Lung (tissue), 12 donors: ENCODE results near the gene ZNF611. TPM values are rescaled to one million over a fixed set of nuclear protein-coding genes. Genes with fewer than 3 reads are reported as not detected.
"Not testable (repeated sequence)": the region's sequence is repeated elsewhere in the genome, so short reads cannot be mapped to it uniquely, and the experiment has no call there.

ENCODE experiments used
- ATAC-seq: fragments of 200-7000 bp; cut with Tn5 transposase; one replicate; pipeline ENCODE4 v1.9.1; 2020; ENCODE audit warnings: moderate number of reproducible peaks; ENCODE audit not compliant: insufficient read depth, low FRiP score
- DNase-seq, 3 donors: peaks; one replicate each; pipeline ENCODE4 v3.0.0-alpha.2; 2013 to 2017
- H3K27ac ChIP-seq, 2 donors: one replicate each; pipeline ENCODE4 v1.5.1; 2013; ENCODE audit warnings: mild to moderate bottlenecking in 2 of 2, moderate library complexity in 2 of 2, control low read depth in 1 of 2, inconsistent platforms in 1 of 2, low read depth in 1 of 2, low read length in 1 of 2
- H3K27me3 ChIP-seq, 3 donors: one replicate each; pipeline ENCODE4 v1.5.1; 2013; ENCODE audit warnings: low read length in 2 of 3; ENCODE audit not compliant: control insufficient read depth in 3 of 3, insufficient read depth in 3 of 3
- H3K36me3 ChIP-seq, 4 donors: one replicate each; pipeline ENCODE4 v1.5.1; 2013; ENCODE audit warnings: low read length in 4 of 4, mild to moderate bottlenecking in 1 of 4, moderate library complexity in 1 of 4; ENCODE audit not compliant: control insufficient read depth in 4 of 4, insufficient read depth in 4 of 4
- H3K4me1 ChIP-seq, 5 donors: one replicate each; pipeline ENCODE4 v1.5.1; 2013; ENCODE audit warnings: low read length in 5 of 5, mild to moderate bottlenecking in 2 of 5, moderate library complexity in 1 of 5; ENCODE audit not compliant: control insufficient read depth in 5 of 5, insufficient read depth in 5 of 5
- H3K4me3 ChIP-seq: one replicate; pipeline ENCODE4 v1.5.1; 2013; ENCODE audit warnings: mild to moderate bottlenecking, control low read depth, moderate library complexity
- H3K9ac ChIP-seq, 2 donors: one replicate each; pipeline ENCODE4 v1.5.1; 2013; ENCODE audit warnings: low read length in 2 of 2, control low read depth in 1 of 2; ENCODE audit not compliant: insufficient read depth in 1 of 2
- H3K9me3 ChIP-seq, 4 donors: one replicate each; pipeline ENCODE4 v1.5.1; 2013; ENCODE audit warnings: low read length in 3 of 4, mild to moderate bottlenecking in 1 of 4, moderate library complexity in 1 of 4; ENCODE audit not compliant: control insufficient read depth in 4 of 4, insufficient read depth in 3 of 4
- WGBS, 2 donors: extraction: QIAGEN DNeasy Blood & Tissue Kit; methylation state at CpG; one replicate each; pipeline ENCODE4 v1.1.7; 2013; 5-methylcytosine and 5-hydroxymethylcytosine counted together
- polyA plus RNA-seq, 2 donors: library from polyadenylated mRNA; stranded (reverse); fragments of 200-250 nt; gene quantifications; one replicate each; pipeline ENCODE4 v1.2.1, GENCODE V29; 2013
- total RNA-seq, 2 donors: library from RNA; depleted of rRNA in 1 of 2; stranded (reverse); fragments of >200 nt in 1 of 2; gene quantifications; one replicate each; pipeline ENCODE4 v1.2.1, GENCODE V29; 2014 to 2021
- TF ChIP-seq, protein P1 (sequence below): IDR thresholded peaks from 2 replicates; pipeline ENCODE4 v1.5.1; 2012; ENCODE audit warnings: mild to moderate bottlenecking; ENCODE audit errors: control extremely low read depth, extremely low read depth
- donor health status: control.
- donor health status: control.
- donor health status: Bipolar disorder and iron deficiency.
- donor health status: healthy.
- donor health status: DM: yes; HTN: yes; CAD: no.

The ZNF611 gene
- total and polyA plus RNA-seq, 4 donors = 4.3 to 28.0 (median 13.2) TPM

DNA sequence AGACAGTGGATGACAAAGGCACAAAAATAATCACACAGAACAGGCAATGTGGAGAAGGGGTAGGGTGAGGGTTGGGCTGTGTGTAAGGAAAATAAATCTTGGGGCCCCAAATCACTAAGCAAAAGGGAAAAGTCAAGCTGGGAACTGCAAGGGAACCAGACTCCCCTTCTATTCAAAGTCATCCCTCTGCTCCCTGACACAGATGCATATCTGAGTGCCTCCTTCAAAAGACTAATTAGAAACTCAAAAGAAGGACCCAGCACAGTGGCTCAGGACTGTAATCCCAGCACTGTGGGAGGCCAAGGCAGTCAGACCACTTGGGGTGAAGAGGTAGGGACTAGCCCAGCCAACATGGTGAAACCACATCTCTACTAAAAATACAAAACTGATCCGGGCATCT, 18.3 kb downstream of the ZNF611 start:
- TF ChIP-seq, protein P1, sequence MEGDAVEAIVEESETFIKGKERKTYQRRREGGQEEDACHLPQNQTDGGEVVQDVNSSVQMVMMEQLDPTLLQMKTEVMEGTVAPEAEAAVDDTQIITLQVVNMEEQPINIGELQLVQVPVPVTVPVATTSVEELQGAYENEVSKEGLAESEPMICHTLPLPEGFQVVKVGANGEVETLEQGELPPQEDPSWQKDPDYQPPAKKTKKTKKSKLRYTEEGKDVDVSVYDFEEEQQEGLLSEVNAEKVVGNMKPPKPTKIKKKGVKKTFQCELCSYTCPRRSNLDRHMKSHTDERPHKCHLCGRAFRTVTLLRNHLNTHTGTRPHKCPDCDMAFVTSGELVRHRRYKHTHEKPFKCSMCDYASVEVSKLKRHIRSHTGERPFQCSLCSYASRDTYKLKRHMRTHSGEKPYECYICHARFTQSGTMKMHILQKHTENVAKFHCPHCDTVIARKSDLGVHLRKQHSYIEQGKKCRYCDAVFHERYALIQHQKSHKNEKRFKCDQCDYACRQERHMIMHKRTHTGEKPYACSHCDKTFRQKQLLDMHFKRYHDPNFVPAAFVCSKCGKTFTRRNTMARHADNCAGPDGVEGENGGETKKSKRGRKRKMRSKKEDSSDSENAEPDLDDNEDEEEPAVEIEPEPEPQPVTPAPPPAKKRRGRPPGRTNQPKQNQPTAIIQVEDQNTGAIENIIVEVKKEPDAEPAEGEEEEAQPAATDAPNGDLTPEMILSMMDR = no peak
- no peak overlapping the region for H3K4me3 ChIP-seq
- peaks cover 5 to 20% (median 9%) of the 10 kb centered on the region in 4 donors for H3K36me3 ChIP-seq
- no peak overlapping the region for H3K9ac ChIP-seq
- ATAC-seq (no peak), DNase-seq (no peak)
- H3K4me1 ChIP-seq = no peaks in the 10 kb centered on the region
- peaks cover 0 to 14% (median 0%) of the 10 kb centered on the region in 4 donors for H3K9me3 ChIP-seq
- H3K27me3 ChIP-seq = no peaks in the 10 kb centered on the region
- WGBS, 2 donors = 80 to 100% methylated on average over 1 of the region's 1 CpG
- no peak overlapping the region for H3K27ac ChIP-seq

DNA sequence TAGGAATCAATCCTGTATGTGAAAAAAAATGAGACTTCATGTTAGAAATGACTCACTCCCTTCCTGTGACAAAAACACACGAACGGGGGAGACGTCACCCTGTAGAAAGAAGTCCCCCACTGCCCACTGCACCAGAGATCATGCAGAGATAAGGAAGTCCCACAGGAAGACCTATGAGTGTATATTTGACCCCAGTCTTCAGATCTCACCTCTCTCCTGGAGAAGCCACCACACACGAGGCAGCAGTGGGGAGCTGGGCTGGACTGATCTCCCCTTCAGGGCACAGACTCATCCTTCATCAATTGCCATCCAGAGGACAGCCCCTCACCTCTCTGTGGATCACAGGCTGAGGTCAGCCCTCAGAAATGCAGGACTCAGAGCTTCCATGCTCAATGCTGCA, 18.9 kb downstream of the ZNF611 start:
- 34 to 40% methylated on average over 4 of the region's 4 CpGs for WGBS, 2 donors
- Histone ChIP-seq H3K36me3 (peaks cover 5 to 21% (median 9%) of the 10 kb centered on the region in 4 donors), H3K9me3 (peaks cover 0 to 13% (median 0%) of the 10 kb centered on the region in 4 donors)
- H3K27ac ChIP-seq, H3K27me3 ChIP-seq, H3K9ac ChIP-seq, H3K4me1 ChIP-seq, DNase-seq, H3K4me3 ChIP-seq, ATAC-seq: not testable (repeated sequence)

DNA sequence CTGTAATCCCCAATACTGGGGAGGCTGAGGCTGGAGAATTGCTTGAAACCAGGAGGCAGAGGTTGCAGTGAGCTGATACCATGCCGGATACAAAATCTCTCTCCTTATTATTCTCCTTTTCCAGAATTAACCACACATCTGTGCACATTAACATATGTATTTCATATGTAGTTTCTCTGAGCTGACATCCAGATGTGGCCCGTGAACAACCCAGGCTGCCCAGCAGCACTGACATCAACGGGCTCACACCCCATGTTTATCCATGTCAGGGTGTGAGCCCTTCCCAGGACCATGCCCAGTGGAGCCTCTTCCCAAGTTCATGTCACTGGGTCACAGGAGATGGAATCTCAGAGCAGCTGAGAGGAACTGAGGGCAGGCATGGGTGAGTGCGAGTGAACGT, 19.5 kb downstream of the ZNF611 start:
- not testable (repeated sequence) for H3K4me3 ChIP-seq, H3K9me3 ChIP-seq, H3K4me1 ChIP-seq, DNase-seq, H3K9ac ChIP-seq, H3K27ac ChIP-seq, ATAC-seq, H3K27me3 ChIP-seq
- 92 to 97% methylated on average over 5 of the region's 5 CpGs for WGBS, 2 donors
- peaks cover 0 to 18% (median 7%) of the 10 kb centered on the region in 4 donors for H3K36me3 ChIP-seq

DNA sequence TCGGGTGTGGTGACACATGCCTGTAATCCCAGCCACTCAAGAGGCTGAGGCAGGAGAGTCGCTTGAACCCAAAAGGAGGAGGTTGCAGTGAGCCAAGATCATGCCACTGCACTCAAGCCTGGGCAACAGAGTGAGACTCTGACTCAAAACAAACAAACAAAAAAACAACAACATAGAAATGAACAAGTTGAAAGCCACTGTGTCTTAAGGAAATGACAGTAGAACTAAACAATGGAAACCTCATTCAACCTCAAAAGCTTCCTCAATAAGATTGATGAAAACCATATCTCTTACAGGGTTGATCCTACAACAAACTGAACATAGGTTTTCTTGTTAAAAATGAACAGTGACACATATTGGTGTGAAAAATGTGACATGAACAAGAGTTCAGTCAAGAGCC, 21.8 kb downstream of the ZNF611 start:
- H3K4me1 ChIP-seq, ATAC-seq, H3K4me3 ChIP-seq, H3K27ac ChIP-seq, H3K27me3 ChIP-seq, DNase-seq, H3K9ac ChIP-seq: not testable (repeated sequence)
- WGBS, 2 donors = 97 to 98% methylated on average over 2 of the region's 2 CpGs
- peaks cover 2 to 17% (median 8%) of the 10 kb centered on the region in 4 donors for H3K36me3 ChIP-seq
- H3K9me3 ChIP-seq = peaks cover 0 to 17% (median 0%) of the 10 kb centered on the region in 4 donors

DNA sequence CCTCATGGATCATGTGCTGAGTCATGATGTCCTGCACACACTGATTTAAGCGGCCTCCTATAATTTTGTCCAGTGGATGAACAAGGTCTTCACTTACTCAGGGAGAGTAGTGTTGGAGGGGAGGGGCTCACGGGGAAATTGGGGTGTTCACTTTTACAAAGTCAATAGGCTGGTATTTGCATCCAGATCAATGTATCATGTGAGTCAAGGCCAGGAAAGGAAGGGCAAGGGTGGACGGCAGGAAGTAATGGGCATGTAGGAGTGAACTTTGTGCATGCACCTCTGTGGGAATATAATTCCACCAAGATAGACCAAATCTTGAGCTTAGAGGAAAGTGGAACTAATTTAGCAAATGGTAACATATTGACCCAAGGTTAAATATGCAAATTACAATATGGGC, 23.2 kb downstream of the ZNF611 start:
- H3K27ac ChIP-seq, H3K9ac ChIP-seq, DNase-seq, H3K27me3 ChIP-seq, H3K4me3 ChIP-seq, H3K4me1 ChIP-seq, ATAC-seq: not testable (repeated sequence)
- WGBS, 2 donors = 94 to 95% methylated on average over 3 of the region's 3 CpGs
- H3K9me3 ChIP-seq = peaks cover 0 to 18% (median 2%) of the 10 kb centered on the region in 4 donors
- peaks cover 5 to 18% (median 13%) of the 10 kb centered on the region in 4 donors for H3K36me3 ChIP-seq
